ENCODE measurements around the gene TMEM95.

Gene TMEM95

DNA sequence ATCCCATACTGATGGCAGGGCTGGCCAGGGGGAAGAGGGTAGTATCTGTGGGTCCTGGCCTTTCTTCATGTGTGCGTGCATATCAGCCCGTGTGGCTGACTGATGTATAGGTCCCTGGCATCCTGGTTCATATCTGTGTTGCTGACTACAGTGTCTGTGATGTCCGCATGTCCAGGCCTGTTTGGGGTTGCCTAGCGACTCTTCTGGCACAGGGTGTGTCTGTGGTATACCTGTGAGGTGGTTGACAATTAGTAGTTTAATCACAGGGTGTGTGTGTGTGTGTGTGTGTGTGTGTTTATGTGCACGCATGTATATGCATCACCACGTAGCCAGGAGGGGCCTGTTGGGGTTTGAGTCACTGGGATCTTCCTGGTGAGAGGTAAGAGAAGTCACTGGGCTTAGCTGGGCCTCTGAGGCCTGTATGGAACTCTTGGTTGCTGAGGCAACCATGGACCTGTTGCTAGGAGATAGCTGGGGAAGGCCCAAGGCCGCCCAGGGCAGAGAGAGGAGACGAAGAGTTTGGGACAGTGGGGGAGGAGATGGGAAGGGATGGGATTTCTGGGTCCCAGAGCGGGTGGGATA, 603 bp upstream of the TMEM95 start:
- TF ChIP-seq, protein P1, sequence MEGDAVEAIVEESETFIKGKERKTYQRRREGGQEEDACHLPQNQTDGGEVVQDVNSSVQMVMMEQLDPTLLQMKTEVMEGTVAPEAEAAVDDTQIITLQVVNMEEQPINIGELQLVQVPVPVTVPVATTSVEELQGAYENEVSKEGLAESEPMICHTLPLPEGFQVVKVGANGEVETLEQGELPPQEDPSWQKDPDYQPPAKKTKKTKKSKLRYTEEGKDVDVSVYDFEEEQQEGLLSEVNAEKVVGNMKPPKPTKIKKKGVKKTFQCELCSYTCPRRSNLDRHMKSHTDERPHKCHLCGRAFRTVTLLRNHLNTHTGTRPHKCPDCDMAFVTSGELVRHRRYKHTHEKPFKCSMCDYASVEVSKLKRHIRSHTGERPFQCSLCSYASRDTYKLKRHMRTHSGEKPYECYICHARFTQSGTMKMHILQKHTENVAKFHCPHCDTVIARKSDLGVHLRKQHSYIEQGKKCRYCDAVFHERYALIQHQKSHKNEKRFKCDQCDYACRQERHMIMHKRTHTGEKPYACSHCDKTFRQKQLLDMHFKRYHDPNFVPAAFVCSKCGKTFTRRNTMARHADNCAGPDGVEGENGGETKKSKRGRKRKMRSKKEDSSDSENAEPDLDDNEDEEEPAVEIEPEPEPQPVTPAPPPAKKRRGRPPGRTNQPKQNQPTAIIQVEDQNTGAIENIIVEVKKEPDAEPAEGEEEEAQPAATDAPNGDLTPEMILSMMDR (conservative IDR thresholded peaks at IDR 0.05; ENCODE audit: control insufficient read depth, insufficient read depth, low read depth, low read length), result no peak
- H3K4me3 ChIP-seq (ENCODE audit: control insufficient read depth, low read depth, low read length), result no peak overlapping the region

DNA sequence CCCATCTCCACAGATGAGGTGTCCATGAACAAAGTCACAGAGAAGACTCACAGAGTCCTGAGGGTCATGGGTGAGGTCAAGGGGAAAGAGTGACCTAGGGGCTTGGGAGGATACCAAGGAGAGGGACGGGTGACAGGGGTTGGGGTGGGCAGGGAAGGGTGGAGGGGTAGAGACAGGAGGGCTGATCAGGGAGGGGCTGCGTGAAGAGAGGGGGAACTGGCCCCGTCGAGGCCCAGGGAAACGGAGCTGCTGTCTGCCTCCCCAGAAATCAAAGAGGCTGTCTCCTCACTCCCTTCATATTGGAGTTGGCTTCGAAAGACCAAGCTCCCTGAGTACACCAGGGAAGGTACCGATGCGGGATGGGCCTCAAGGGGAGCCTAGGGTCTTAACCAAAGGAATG, 617 bp downstream of the TMEM95 start:
- TF ChIP-seq, protein P1 (conservative IDR thresholded peaks at IDR 0.05; ENCODE audit: control insufficient read depth, insufficient read depth, low read depth, low read length), result no peak
- no peak for DNase-seq (ENCODE audit: low read depth)
- H3K4me3 ChIP-seq (ENCODE audit: control insufficient read depth, low read depth, low read length), result no peak overlapping the region

More for the DNA sequence above, 603 bp upstream of the TMEM95 start:
- DNase-seq (ENCODE audit: low read depth), result peak; percentile 66

GRCh38 chr17:7356072-7356549, 1.2 kb downstream of the TMEM95 start:
- TF ChIP-seq, protein P1 (conservative IDR thresholded peaks at IDR 0.05; ENCODE audit: control insufficient read depth, insufficient read depth, low read depth, low read length), result peak; percentile 80
- DNase-seq (ENCODE audit: low read depth), result peak; percentile 66
- no peak overlapping the region for H3K4me3 ChIP-seq (ENCODE audit: control insufficient read depth, low read depth, low read length)

DNA sequence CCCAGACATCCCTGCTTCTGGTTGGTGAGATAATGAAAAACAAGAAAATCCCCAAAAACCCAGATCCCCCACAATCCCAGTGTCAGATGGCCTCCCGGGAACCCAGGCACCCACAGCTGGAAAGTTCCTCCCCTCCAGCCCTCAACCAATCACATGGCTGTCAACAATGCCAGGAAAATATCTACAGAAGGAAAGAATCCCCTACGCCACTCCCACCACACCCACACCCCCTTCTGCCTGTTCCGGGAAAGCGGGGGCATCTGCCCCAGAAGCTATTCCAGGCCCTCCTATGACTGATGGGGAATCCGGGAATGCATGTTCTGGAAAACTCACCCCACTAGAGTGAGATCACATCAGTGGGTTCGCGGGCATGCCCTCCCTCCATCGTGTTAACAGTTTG, 1.8 kb downstream of the TMEM95 start:
- no peak overlapping the region for H3K4me3 ChIP-seq (ENCODE audit: control insufficient read depth, low read depth, low read length)
- TF ChIP-seq, protein P1 (conservative IDR thresholded peaks at IDR 0.05; ENCODE audit: control insufficient read depth, insufficient read depth, low read depth, low read length), result no peak
- DNase-seq (ENCODE audit: low read depth), result no peak

GRCh38 chr17:7357381-7357780, 2.4 kb downstream of the TMEM95 start:
- no peak for DNase-seq (ENCODE audit: low read depth)
- no peak overlapping the region for H3K4me3 ChIP-seq (ENCODE audit: control insufficient read depth, low read depth, low read length)
- TF ChIP-seq, protein P1 (conservative IDR thresholded peaks at IDR 0.05; ENCODE audit: control insufficient read depth, insufficient read depth, low read depth, low read length), result no peak

GRCh38 chr17:7361906-7362305, 7.0 kb downstream of the TMEM95 start:
- DNase-seq (ENCODE audit: low read depth), result no peak
- TF ChIP-seq, protein P1 (conservative IDR thresholded peaks at IDR 0.05; ENCODE audit: control insufficient read depth, insufficient read depth, low read depth, low read length), result no peak
- no peak overlapping the region for H3K4me3 ChIP-seq (ENCODE audit: control insufficient read depth, low read depth, low read length)
